SK-MEL-5 (cell line): ENCODE measurements around the gene SLIT3. TPM values are rescaled to one million over a fixed set of nuclear protein-coding genes. Genes with fewer than 3 reads are reported as not detected.

Source experiments
- DNase-seq: peaks from one replicate; pipeline ENCODE4 v3.0.0-alpha.2; 2016; ENCODE audit warnings: low read depth, low spot score
- in situ Hi-C: cut with HindIII; loops from 2 replicates; pipeline ENCODE4 v1.10.0; 2016; ENCODE audit warnings: low sequenced_read_pairs, high pct_unique_total_duplicates, low pct_unique_long_range_greater_than_20kb
- total RNA-seq: library from RNA; depleted of rRNA; stranded (reverse); fragments of >200 nt; shearing (Covaris generic); gene quantifications from 2 replicates; pipeline ENCODE4 v1.2.3, GENCODE V29; 2014

Gene SLIT3
- total RNA-seq, 1 experiment from 2014 or later: 0.63 TPM

DNA sequence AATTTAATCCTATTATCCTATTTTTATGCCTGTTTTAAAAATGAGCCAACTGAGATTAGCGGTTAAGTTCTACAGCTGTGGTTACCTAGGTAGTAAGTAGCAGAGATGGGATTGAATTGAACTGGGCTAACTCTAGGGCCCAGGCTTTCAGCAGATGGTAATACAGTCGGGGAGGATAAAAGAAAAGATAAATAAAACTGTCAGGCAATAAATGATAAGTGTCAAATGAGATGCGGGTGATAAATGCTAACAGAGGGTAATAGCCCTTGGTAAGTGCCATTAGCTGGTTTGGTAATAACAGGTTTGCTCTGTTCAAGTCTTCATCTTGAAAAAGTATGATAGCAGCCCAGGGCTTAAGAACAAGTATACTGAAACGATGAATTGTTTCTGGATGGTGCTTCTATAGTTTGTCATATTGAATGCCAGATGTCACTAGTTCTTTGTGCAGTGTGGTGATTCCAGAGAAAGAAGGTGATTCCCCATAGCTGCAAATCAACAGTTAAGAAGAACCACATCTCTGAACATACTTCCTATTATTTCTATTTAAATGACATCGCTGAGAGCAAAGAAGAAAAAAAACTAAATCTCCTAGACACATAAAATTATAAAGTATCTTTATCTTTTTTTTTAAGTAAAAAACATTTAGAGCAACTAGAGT is 360.9 kb downstream of the SLIT3 start:
- in situ Hi-C loops: no loop called here
- DNase-seq: no peak

DNA sequence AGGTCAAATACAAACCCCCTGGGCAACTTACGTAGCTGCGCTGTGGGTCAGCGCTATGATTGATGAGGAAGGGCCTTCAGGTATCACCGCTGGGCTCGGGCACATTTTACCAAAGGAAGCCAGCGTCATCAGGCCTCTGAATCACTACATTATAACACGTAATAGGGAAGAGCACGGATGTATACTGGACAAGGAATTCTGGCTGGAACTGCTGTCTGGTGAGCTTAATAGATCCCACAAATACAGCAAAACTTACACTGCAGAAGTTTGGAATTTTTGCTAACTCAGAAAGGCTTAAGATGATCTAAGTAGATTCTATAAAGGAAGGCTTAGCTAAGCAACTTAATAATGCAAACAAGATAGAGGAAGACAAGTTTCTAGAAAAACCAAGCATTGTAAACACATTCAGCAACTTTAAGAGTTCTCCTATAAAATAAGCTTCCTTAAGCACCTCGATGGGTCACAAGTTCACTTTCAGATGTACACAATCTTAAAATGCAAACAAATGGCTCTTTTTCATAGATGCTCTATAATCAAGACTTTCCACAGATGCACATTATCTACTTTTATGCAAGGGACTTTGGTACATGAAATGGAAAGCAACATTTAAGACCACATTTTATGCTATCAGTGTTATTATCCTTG is 361.7 kb downstream of the SLIT3 start:
- no peak for DNase-seq
- in situ Hi-C loops: no loop called here

DNA sequence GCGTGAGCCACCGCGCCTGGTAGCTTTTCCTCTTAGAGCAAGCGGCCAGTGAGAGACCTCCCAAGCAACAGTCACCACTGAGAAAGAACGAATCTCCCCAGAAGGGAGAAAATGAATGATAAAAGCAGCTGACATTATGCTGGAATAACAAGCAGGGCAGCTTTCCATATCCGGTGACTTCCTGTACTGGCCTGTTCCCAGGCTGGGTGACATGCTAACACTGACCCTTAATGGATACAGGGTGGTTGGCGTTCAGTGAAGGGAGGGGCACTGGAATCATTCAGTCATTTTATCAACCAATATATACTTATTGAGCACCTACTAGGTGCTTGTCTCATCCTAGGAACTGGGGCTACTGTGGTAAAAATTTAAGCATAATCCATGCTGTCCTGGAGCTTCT is 364.4 kb downstream of the SLIT3 start:
- in situ Hi-C loops: no loop called here
- no peak for DNase-seq

DNA sequence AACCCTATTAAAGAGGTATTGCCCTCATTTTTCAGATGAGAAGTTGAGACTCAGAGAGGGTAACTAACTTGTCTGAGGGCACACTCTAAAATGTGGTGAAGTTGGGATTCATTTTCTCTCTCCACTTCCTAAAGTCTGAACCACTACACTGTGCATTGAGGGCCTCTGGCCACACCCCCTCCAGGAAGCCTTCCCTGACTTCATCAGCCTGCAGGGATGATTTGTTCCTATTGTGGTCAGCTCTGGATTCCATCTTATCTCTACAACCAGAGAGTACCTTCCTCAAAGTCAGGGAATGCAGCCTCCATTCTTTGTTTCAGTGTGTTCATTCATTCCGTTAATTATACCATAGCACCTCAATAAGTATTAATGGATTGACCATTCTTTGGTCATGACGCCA is 365.8 kb downstream of the SLIT3 start:
- in situ Hi-C loops: no loop called here
- DNase-seq: no peak

DNA sequence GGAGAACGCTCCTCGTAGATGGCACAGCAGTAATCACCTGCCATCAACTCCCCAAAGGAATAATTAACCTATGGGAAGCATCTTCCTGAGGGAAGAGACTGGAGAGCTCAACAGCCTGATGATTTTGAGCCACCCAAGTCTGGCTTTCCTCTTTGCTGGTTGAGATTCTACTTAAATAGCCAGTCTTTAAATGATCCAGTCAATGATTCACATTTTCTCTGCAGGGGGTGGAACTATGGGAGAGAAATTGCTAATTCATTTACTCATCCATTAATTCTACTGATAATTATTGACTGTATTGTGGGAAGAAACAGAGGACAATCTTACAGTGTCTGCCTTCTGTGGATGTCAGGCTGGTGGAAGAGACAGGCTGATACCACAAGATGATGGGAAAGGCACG is 366.8 kb downstream of the SLIT3 start:
- in situ Hi-C loops: no loop called here
- DNase-seq: no peak

DNA sequence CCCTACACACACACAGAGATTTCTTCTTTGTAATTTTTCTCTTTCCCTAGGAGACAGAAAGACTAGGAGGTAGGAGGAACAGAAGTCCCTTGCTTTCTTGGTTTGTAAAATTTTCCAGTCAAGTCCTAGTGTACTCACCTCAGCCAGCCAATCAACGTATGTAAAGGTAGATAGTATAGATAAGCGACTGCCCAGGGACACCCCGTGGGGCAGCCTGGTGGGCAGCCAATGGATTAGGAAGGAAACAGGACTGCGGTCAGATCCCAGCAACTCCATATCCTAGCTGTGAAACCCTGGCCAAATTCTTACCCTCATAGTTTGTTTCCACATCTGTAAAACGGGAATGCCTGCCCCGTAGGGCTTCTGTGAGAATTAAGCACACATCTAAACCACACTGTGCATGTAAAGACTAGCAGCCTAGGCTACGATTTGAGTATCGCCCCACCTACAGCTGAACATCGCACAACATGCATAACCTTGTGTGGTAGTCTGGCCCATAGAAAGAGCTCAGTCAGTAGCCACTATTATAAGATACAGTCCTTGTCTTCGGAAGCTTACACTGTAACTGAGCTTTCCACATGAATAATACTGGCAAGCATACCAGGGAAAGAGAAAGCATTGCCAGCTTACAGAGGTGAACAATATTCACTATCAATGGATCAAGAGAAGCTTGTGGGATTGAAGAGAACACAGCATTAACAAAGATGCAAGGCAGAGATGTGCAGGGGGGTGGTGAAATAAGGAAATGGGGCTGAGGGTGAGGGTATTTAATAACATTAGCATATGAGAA is 368.3 kb downstream of the SLIT3 start:
- in situ Hi-C loops: no loop called here
- no peak for DNase-seq

DNA sequence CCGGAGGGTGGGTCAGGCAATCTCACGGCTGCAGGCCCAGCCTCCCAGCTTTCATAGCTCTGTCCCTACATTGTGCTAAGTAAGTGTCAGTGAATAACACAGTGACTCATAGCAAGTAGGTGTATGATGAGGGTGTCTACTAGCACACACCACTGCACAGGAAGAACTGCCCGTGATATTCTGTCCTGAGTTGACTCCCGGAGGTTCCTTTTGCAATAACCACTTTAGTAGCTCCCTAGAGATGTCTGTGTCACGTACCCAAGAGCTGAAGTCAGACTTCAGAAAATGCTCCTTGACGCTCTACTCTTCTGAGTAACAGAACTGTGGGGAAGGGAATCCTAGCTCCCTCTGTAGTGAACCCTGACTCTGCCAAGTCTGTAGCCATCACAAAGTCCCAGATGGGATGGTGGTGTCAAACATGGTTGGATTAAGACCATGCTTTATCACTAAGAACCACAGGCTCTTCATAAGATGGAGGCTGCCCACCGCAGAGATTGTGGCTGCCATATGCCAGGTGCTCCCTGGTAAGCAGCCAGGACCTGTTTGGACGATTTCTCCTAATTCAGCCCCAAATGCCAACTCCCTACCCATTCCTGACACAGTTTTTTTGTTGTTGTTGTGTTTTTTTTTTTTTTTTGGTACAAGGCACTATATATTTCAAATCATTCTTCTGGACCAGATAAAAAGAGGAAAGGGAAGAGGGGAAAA is 369.1 kb downstream of the SLIT3 start:
- in situ Hi-C loops: no loop called here
- no peak for DNase-seq

DNA sequence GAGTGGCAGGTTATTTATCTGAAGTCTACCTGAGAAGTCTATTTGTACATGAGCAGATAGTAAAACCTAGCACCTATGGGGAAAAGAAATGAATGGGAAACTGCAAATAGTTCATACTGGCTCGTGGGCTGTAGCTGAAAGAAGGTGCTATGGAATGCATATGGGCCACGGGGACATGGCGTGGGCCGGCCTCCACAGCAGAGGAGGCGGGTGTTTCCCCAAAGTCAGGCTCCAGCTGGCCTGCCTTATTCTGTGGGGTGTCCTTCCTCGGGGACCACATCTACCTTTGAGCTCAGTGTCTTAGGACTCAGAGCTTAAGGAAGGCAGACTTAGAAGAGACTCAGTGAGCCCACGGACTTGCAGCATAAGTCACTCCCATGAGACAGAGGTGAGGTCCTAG is 371.3 kb downstream of the SLIT3 start:
- DNase-seq: no peak
- in situ Hi-C loops: no loop called here

DNA sequence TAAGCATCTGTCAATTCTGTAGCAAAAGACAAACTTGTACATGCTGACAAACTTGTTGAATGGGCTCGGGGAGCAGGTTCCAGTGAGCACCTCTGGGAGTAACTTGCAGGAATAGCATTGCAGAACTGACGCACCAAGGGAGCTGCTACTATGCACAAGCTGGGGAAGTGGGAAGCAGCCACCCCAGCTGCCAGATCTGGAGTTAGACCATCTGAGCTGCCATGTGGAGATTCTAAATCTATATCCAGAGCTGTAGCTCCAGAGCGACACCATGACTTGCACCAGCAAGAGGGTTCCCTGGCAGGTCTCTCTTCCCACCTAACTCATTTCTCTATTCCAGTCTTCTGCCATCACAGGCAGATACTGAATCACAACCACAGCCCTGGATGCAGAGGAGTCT is 375.8 kb downstream of the SLIT3 start:
- no peak for DNase-seq
- in situ Hi-C loops: no loop called here

DNA sequence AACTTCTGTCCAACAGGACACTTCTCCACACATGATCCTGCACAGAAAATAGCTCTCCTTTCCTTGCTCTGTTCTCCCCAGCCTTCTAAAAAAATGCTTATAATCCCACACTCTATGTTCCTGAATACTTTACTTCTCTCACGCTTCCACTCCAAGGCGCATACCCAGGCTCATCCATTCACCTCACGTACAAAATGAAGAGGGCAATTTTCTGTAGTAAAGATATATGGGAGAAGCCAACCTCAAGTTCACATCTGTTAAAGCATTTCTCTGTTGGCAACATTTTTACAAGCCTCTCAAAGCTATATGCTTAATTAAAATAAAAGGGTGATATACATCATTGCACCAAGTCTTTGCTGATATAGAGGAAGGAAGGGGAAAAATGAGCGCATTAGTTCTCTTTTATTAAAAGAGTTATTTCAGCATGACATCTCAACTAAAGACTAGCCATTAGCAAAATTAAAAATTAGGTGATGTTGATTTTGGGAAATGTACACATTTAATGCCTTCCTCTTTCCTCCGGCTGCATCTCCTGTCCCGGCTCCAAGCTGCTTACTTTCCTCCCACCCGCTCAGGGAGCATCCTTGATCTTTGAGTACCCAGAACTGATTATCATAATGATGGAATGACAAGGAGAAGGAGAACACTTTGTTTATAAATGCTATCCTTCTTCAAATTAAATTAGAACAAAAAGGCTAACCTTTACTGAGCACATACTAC is 379.6 kb downstream of the SLIT3 start:
- DNase-seq: no peak
- in situ Hi-C loops: no loop called here

DNA sequence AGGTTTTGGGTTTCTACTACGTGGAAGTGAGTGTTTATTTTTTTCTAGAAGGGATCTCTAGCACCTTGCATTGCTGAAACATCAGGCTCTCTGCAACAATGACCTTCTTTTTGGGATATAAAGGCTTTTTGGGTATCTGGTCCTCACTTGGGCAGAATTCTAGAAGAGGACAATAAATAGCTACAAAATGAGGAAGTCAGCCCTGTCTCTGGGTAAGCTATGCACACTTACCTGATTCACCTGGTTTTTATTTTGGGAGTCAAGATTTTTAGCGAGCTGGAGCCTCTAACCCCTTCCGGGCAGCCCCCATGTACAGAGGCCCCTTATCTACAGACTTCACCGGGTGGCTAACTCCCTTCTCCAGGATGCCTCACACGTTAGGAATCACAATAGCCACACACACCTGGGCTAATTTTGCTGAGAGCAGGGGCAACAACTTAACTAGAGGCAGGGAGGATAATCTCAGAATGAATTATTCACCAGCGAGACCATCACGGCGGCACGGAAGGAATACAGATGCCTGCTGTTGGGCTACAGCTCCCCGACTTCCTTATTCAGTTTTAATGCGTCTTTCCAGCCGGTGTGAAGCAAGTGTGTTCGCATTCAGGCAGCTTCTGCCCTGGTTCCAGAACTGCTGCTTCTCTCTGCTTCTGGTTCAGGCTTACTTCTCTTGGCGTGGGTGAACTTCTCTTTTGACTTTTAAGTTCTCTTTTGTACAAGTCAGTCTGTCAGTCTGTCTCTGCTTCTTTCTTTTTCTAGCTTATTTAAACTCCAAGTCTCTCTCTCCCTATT is 380.7 kb downstream of the SLIT3 start:
- DNase-seq: no peak
- in situ Hi-C loops: no loop called here

DNA sequence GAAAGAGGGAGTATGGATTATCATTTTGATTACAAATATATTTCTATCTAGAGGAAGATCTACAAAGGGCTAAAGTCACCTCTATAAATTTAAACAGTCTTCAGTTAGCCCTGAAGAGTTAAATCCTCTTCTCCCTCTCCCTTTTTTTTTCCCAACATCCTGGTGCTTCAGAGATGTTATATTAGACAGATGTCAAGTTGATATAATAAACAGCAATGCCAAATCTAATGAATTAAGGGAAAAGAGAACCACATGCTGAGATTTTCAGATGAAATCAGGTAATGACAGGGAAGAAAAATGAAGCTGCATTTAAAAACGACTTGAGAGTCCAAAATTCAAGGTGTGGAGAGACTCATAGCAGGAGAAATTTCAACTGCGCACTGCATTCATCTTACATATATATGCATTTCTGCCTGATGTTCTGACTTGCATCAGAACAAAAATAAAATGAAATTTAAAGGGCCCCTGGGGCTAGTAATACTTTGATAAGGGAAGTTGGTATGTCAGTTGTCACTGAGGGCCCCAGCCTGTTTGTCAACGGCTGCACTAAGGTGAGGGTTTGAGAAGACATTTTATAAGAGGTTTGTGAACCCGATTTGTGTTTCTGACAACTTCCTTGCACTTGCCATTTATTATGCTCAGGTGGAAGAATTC is 382.9 kb downstream of the SLIT3 start:
- no peak for DNase-seq
- in situ Hi-C loops: no loop called here

DNA sequence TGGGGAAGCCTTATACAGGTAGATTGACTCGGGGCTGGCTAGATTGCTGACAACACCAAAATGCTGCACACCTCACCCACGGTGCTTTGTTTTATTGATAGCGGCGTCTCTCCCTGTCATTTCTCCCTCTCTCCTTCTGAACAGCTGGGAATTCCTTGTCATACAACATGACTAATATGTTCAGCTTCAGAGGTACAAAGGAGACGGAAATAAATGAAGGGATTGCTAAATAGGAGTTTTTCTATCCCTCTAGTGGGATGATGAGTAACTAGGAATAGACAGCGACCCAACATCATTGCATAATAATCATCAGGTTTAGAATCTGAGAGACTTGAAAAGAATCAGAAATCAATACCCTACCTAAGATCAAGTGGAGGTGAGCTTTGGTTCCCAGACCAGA is 384.1 kb downstream of the SLIT3 start:
- in situ Hi-C loops: no loop called here
- DNase-seq: no peak

DNA sequence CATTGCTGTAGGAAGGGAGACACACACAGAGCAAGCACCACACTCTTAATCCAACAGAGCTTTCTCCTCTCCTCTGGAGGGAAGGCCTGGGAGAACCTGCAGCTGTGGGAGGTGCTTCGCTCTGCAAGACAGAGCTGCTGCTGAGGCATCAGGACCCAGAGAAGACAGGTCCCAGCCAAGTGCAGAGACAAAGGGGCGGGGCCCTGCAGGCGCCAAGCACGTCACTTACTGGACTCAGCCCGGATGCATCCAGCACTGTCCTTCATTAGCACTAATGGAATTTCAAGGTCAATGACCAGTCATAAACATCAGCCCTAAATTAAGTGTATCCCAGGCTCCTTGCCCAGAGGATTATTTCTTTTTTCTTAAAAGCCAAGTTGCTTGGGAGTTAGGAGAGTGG is 384.7 kb downstream of the SLIT3 start:
- in situ Hi-C loops: no loop called here
- no peak for DNase-seq

DNA sequence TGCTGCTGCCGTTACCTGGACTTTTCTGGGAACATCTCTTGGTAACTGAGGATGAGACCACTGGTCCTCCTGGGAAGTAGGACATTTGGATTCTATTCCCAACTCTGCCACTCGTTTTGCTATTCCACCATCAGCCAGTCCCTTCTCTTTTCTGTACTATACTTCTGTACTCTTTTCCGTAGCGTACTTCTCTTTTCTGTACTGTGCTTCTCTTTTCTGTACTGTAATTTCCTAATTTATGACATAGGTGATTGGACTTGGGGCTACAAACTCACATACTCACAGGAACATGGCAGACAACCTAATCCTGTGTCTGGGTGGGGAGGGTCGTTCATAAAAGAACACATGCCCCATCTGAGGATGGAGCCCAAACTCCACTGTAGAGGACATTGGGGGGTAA is 386.4 kb downstream of the SLIT3 start:
- DNase-seq: no peak
- in situ Hi-C loops: no loop called here

DNA sequence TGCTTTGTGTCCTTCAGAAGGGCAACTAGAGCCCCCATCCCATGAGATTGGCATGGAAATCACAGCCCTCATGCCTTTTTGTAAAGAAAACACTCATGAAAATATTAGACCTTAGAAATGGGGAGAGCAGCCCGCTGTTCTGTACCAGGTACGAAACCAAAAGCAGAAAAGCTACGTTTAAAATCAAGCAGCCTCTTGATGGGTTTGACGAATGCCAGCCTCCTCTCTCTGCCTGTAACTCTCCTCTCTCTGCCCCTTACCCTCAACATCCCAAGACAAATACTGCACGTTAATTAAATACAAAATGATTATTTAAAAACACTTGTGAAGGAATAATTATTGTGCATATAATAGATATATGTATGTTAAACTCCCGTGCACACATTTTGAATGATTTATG is 390.1 kb downstream of the SLIT3 start:
- DNase-seq: no peak
- in situ Hi-C loops: no loop called here

DNA sequence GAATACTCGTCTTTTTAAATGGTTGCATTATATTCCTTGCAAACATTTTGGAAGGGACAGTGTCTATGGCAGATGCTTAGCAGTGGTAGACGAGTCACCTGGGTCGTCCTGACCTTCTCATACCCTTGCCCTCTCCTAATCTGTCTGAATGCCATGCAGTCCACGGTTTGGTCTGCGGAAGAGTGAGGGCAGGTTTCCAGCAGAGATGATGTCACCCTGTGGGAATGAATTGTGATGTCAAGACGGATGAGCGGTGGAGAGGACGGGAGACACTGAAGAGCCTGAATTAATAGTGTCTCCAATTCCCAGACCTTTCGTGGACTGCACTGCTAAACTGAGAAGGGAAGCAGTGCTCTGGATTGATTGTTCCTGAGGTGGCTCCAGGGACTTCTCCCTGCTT is 392.7 kb downstream of the SLIT3 start:
- no peak for DNase-seq
- in situ Hi-C loops: no loop called here
